ENCODE results near the gene CSNK1D.

DNA sequence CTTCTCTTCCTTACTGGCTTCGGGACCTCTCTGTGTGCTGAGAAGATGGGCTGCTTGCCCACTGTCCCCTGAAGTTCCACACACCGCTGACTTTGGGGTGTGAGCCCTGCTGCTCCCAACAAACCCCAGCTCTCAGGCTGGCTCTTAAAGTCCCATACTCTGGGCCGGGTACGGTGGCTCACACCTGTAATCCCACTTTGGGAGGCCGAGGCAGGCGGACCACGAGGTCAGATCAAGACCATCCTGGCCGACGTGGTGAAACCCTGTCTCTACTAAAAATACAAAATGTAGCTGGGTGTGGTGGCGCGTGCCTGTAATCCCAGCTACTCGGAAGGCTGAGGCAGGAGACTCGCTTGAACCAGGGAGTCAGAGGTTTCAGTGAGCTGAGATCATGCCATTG, 26.7 kb upstream of the CSNK1D start:
- TF ChIP-seq, protein P1, sequence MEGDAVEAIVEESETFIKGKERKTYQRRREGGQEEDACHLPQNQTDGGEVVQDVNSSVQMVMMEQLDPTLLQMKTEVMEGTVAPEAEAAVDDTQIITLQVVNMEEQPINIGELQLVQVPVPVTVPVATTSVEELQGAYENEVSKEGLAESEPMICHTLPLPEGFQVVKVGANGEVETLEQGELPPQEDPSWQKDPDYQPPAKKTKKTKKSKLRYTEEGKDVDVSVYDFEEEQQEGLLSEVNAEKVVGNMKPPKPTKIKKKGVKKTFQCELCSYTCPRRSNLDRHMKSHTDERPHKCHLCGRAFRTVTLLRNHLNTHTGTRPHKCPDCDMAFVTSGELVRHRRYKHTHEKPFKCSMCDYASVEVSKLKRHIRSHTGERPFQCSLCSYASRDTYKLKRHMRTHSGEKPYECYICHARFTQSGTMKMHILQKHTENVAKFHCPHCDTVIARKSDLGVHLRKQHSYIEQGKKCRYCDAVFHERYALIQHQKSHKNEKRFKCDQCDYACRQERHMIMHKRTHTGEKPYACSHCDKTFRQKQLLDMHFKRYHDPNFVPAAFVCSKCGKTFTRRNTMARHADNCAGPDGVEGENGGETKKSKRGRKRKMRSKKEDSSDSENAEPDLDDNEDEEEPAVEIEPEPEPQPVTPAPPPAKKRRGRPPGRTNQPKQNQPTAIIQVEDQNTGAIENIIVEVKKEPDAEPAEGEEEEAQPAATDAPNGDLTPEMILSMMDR (IDR thresholded peaks at IDR 0.05), result no peak
- TF ChIP-seq, protein P2, sequence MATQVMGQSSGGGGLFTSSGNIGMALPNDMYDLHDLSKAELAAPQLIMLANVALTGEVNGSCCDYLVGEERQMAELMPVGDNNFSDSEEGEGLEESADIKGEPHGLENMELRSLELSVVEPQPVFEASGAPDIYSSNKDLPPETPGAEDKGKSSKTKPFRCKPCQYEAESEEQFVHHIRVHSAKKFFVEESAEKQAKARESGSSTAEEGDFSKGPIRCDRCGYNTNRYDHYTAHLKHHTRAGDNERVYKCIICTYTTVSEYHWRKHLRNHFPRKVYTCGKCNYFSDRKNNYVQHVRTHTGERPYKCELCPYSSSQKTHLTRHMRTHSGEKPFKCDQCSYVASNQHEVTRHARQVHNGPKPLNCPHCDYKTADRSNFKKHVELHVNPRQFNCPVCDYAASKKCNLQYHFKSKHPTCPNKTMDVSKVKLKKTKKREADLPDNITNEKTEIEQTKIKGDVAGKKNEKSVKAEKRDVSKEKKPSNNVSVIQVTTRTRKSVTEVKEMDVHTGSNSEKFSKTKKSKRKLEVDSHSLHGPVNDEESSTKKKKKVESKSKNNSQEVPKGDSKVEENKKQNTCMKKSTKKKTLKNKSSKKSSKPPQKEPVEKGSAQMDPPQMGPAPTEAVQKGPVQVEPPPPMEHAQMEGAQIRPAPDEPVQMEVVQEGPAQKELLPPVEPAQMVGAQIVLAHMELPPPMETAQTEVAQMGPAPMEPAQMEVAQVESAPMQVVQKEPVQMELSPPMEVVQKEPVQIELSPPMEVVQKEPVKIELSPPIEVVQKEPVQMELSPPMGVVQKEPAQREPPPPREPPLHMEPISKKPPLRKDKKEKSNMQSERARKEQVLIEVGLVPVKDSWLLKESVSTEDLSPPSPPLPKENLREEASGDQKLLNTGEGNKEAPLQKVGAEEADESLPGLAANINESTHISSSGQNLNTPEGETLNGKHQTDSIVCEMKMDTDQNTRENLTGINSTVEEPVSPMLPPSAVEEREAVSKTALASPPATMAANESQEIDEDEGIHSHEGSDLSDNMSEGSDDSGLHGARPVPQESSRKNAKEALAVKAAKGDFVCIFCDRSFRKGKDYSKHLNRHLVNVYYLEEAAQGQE (IDR thresholded peaks at IDR 0.05; ENCODE audit: insufficient read depth in 1 of 2, low read depth in 2 of 2, low read length in 1 of 2), result no peak
- TF ChIP-seq POLR2AphosphoS5 (IDR thresholded peaks at IDR 0.05; ENCODE audit: low read depth, low read length) (no peak), SIN3A (IDR thresholded peaks at IDR 0.05; ENCODE audit: borderline replicate concordance, insufficient read depth, low read depth, low read length) (no peak), TCF7L2 (IDR thresholded peaks at IDR 0.05; ENCODE audit: low read depth, low read length) (no peak)

All from Panc1 (cell line).